Loucy (cell line): ENCODE measurements around the gene RTEL1.
"Not testable (repeated sequence)": the region's sequence is repeated elsewhere in the genome, so short reads cannot be mapped to it uniquely, and the experiment has no call there.

Experiments
- H2AFZ ChIP-seq: fragments of 200-600 bp; sonication (generic); 2 replicates; pipeline ENCODE4 v1.6.0; 2016; ENCODE audit warnings: antibody characterized with exemption, mild to moderate bottlenecking, low read length, moderate library complexity
- H3F3A ChIP-seq: fragments of 200-600 bp; 2 replicates; pipeline ENCODE4 v1.6.0; 2016; ENCODE audit warnings: antibody characterized with exemption, low read depth, mild to moderate bottlenecking
- H3K27me3 ChIP-seq: fragments of 200-600 bp; sonication (generic); 2 replicates; pipeline ENCODE4 v1.6.1; 2014; ENCODE audit warnings: low read length, mild to moderate bottlenecking; ENCODE audit not compliant: insufficient read depth, poor library complexity, severe bottlenecking
- H3K36me3 ChIP-seq: fragments of 200-600 bp; sonication (generic); 2 replicates; pipeline ENCODE4 v1.6.1; 2016; ENCODE audit warnings: low read length; ENCODE audit not compliant: insufficient read depth
- H3K4me1 ChIP-seq: fragments of 200-600 bp; sonication (generic); 2 replicates; pipeline ENCODE4 v1.5.1; 2014; ENCODE audit warnings: low read length, mild to moderate bottlenecking; ENCODE audit not compliant: insufficient read depth, poor library complexity, severe bottlenecking
- H3K4me2 ChIP-seq: fragments of 200-600 bp; sonication (generic); 2 replicates; pipeline ENCODE4 v1.6.0; 2014; ENCODE audit warnings: antibody characterized with exemption, low read length, low read depth, mild to moderate bottlenecking; ENCODE audit not compliant: poor library complexity, severe bottlenecking
- H3K4me3 ChIP-seq: fragments of 200-600 bp; sonication (generic); 2 replicates; pipeline ENCODE4 v1.5.1; 2014; ENCODE audit warnings: low read length, mild to moderate bottlenecking, mixed read lengths; ENCODE audit not compliant: poor library complexity, severe bottlenecking
- H3K79me2 ChIP-seq: fragments of 200-600 bp; sonication (generic); 2 replicates; pipeline ENCODE4 v1.6.1; 2014; ENCODE audit warnings: low read length; ENCODE audit not compliant: insufficient read depth
- H3K9ac ChIP-seq: fragments of 200-600 bp; sonication (generic); 2 replicates; pipeline ENCODE4 v1.6.0; 2014; ENCODE audit warnings: mild to moderate bottlenecking, low read depth, low read length, moderate library complexity; ENCODE audit not compliant: poor library complexity, severe bottlenecking
- H3K9me2 ChIP-seq: fragments of 200-600 bp; sonication (generic); replicated peaks from 2 replicates; pipeline ENCODE4 v1.6.1; 2016; ENCODE audit warnings: low read depth, low read length, mixed read lengths
- H3K9me3 ChIP-seq: fragments of 200-600 bp; sonication (generic); 2 replicates; pipeline ENCODE4 v1.6.1; 2014; ENCODE audit warnings: mild to moderate bottlenecking, antibody characterized with exemption, low read length, low read depth; ENCODE audit not compliant: insufficient read depth
- H4K20me1 ChIP-seq: fragments of 200-600 bp; sonication (generic); 2 replicates; pipeline ENCODE4 v1.6.0; 2014; ENCODE audit warnings: antibody characterized with exemption, low read length, mild to moderate bottlenecking; ENCODE audit not compliant: insufficient read depth, poor library complexity, severe bottlenecking
- CTCF ChIP-seq: fragments of 200-600 bp; sonication (generic); conservative IDR thresholded peaks from 2 replicates; pipeline ENCODE4 v1.5.1; 2014; ENCODE audit warnings: mild to moderate bottlenecking, antibody characterized with exemption, low read length
- EZH2phosphoT487 ChIP-seq: fragments of 200-600 bp; IDR thresholded peaks from 2 replicates; pipeline ENCODE4 v1.6.1; 2018; ENCODE audit warnings: antibody characterized with exemption, mild to moderate bottlenecking, moderate library complexity, borderline replicate concordance

RTEL1 gene

GRCh38 chr20:63665708-63666107 is 7.6 kb downstream of the RTEL1 start:
- H3F3A ChIP-seq = no peaks in the 10 kb centered on the region
- H3K36me3 ChIP-seq = peaks cover 26% of the 10 kb centered on the region; the same call in 1 of the 2 replicates
- no peaks in the 10 kb centered on the region for H3K27me3 ChIP-seq
- peaks cover 12% of the 10 kb centered on the region; the same call in 1 of the 2 replicates for H3K79me2 ChIP-seq
- no peak overlapping the region for H3K9ac ChIP-seq
- no peaks in the 10 kb centered on the region for H3K9me3 ChIP-seq
- no peaks in the 10 kb centered on the region for H3K9me2 ChIP-seq
- H3K4me3 ChIP-seq = no peak overlapping the region
- H2AFZ ChIP-seq = no peak overlapping the region
- TF ChIP-seq EZH2phosphoT487 (no peak), CTCF (no peak)
- H3K4me2 ChIP-seq = no peak overlapping the region
- no peaks in the 10 kb centered on the region for H4K20me1 ChIP-seq
- no peaks in the 10 kb centered on the region for H3K4me1 ChIP-seq

- peaks cover 26% of the 10 kb centered on the region; the same call in 1 of the 2 replicates for H3K36me3 ChIP-seq
- no peak overlapping the region for H3K4me2 ChIP-seq
- H3K4me1 ChIP-seq = no peaks in the 10 kb centered on the region
- H4K20me1 ChIP-seq = no peaks in the 10 kb centered on the region
- no peak overlapping the region for H3K9ac ChIP-seq
- no peaks in the 10 kb centered on the region for H3F3A ChIP-seq
- H3K4me3 ChIP-seq = no peak overlapping the region
- H3K27me3 ChIP-seq = no peaks in the 10 kb centered on the region
- 0 out of 2 replicates have a peak, but pooled peaks cover 1% of the 10 kb centered on the region for H3K79me2 ChIP-seq
- H3K9me3 ChIP-seq = no peaks in the 10 kb centered on the region
- TF ChIP-seq CTCF = no peak
- no peak for TF ChIP-seq EZH2phosphoT487
- no peaks in the 10 kb centered on the region for H3K9me2 ChIP-seq
- H2AFZ ChIP-seq = no peak overlapping the region
Measured at GRCh38 chr20:63667858-63668257, 9.7 kb downstream of the RTEL1 start.

GRCh38 chr20:63668351-63668750 is 10.2 kb downstream of the RTEL1 start:
- Histone ChIP-seq H3K79me2 (no peaks in the 10 kb centered on the region), H3K4me3 (no peak overlapping the region), H3K9me2 (no peaks in the 10 kb centered on the region), H2AFZ (no peak overlapping the region), H3K36me3 (peaks cover 26% of the 10 kb centered on the region; the same call in 1 of the 2 replicates), H3K9me3 (no peaks in the 10 kb centered on the region), H4K20me1 (no peaks in the 10 kb centered on the region), H3F3A (no peaks in the 10 kb centered on the region), H3K4me1 (no peaks in the 10 kb centered on the region), H3K4me2 (no peak overlapping the region), H3K9ac (no peak overlapping the region), H3K27me3 (no peaks in the 10 kb centered on the region)
- TF ChIP-seq CTCF = no peak
- TF ChIP-seq EZH2phosphoT487 = no peak

GRCh38 chr20:63671695-63672094 is 13.6 kb downstream of the RTEL1 start:
- not testable (repeated sequence) for H3K79me2 ChIP-seq, H2AFZ ChIP-seq, H3K9ac ChIP-seq, H3K9me3 ChIP-seq, H3K27me3 ChIP-seq, H3K4me3 ChIP-seq, H3F3A ChIP-seq, H3K4me2 ChIP-seq, H4K20me1 ChIP-seq, H3K9me2 ChIP-seq, H3K4me1 ChIP-seq
- peaks cover 23% of the 10 kb centered on the region; the same call in 1 of the 2 replicates for H3K36me3 ChIP-seq
